K562 (cell line): ENCODE measurements around the gene CCDC158. TPM values are rescaled to one million over a fixed set of nuclear protein-coding genes. Genes with fewer than 3 reads are reported as not detected.

ENCODE experiments used
- BHLHE40 ChIP-seq: IDR thresholded peaks from 2 replicates; pipeline ENCODE4 v1.6.1; 2011; ENCODE audit warnings: low read length, improper control_type of control experiment
- CHD7 ChIP-seq: fragments of 200-600 bp; sonication (generic); IDR thresholded peaks from one replicate; pipeline ENCODE4 v1.6.1; 2012; ENCODE audit warnings: mild to moderate bottlenecking, low read depth, low read length, inconsistent platforms
- HES1 ChIP-seq: fragments of 450-650 bp; IDR thresholded peaks from 2 replicates; pipeline ENCODE4 v1.6.1; 2016; ENCODE audit warnings: low read depth, mild to moderate bottlenecking, moderate library complexity
- POLR2G ChIP-seq: fragments of 200-400 bp; formaldehyde crosslinking; IDR thresholded peaks from 2 replicates; pipeline ENCODE4 v1.6.1; 2017; ENCODE audit warnings: low read depth, mild to moderate bottlenecking, antibody characterized with exemption, low read length, moderate library complexity
- SMARCE1 ChIP-seq: fragments of 450-650 bp; IDR thresholded peaks from 2 replicates; pipeline ENCODE4 v1.7.1; 2016; ENCODE audit warnings: mild to moderate bottlenecking
- SRSF7 ChIP-seq: fragments of 200-400 bp; formaldehyde crosslinking; optimal IDR thresholded peaks from 2 replicates; pipeline ENCODE3; 2017; ENCODE audit warnings: mild to moderate bottlenecking, low read depth, low read length
- STAG1 ChIP-seq: sonication (generic); formaldehyde crosslinking; IDR thresholded peaks from 2 replicates; pipeline ENCODE4 v1.5.0; 2020; ENCODE audit warnings: missing genetic modification reagents, borderline replicate concordance
- TFAP4 ChIP-seq: sonication (generic); formaldehyde crosslinking; IDR thresholded peaks from 2 replicates; pipeline ENCODE4 v1.8.0; 2022; ENCODE audit warnings: missing genetic modification reagents, mild to moderate bottlenecking, moderate library complexity, borderline replicate concordance
- THRAP3 ChIP-seq: fragments of 450-650 bp; IDR thresholded peaks from 2 replicates; pipeline ENCODE4 v1.6.1; 2016; ENCODE audit warnings: mild to moderate bottlenecking, inconsistent platforms, borderline replicate concordance
- polyA plus RNA-seq, 8 experiments: library from polyadenylated mRNA; depleted of rRNA in 4 of 8; stranded (reverse) in 5 of 8; unstranded in 3 of 8; fragments of >200 nt; fragmentation: Nextera tagmentation in 2 of 8; fragmentation: Illumina TruSeq in 1 of 8; extraction: Ambion mirVana in 2 of 8; extraction: Trizol in 1 of 8; gene quantifications; 2 replicates each; pipeline versions ENCODE4 v1.2.1 to v1.2.3, GENCODE V29; 2011 to 2014; ENCODE audit warnings: inconsistent platforms in 1 of 8, missing spikeins in 1 of 8
- total RNA-seq, 7 experiments: library from RNA; depleted of rRNA in 6 of 7; stranded (reverse); fragments of >200 nt in 6 of 7; fragmentation: Illumina TruSeq in 2 of 7; extraction: Trizol in 2 of 7; gene quantifications; 2 replicates each; pipeline versions ENCODE4 v1.2.1 to v1.2.3, GENCODE V29; 2011 to 2021; ENCODE audit warnings: low replicate concordance in 1 of 7
- TF ChIP-seq, protein P1 (sequence below): sonication (generic); formaldehyde crosslinking; IDR thresholded peaks from 2 replicates; pipeline ENCODE4 v1.8.1; 2023; ENCODE audit warnings: mild to moderate bottlenecking, missing genetic modification reagents
- TF ChIP-seq, protein P2 (sequence below): sonication (generic); formaldehyde crosslinking; IDR thresholded peaks from 2 replicates; pipeline ENCODE4 v1.8.1; 2023; ENCODE audit warnings: mild to moderate bottlenecking, missing genetic modification reagents, moderate library complexity

CCDC158 gene
- total and polyA plus RNA-seq, 9 of the 15 experiments (the other 6 are each of a cell fraction or from before 2014, with no cell fraction given) = not detected

DNA sequence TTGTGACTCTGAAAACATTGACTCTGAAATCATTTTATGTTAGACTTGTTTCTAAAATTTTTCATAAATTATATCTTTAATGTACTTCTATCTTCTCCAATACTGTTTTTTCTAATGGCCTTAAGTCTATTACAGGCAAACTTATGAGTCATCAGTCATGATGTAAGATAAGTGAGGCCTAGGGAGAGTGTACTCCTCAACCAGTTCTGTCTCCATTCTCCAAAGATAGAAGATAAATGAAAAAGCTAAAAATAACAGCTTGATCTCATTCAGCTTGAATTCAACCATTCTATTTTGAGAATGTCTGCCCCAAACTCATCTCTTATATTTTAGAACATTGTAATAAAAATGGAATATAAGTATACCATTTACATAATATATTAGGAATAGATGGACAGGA lies 79.9 kb downstream of the CCDC158 start (continued):
- no peak for TF ChIP-seq SRSF7
- TF ChIP-seq TFAP4 = no peak
- TF ChIP-seq SMARCE1 = peak; percentile 91
- TF ChIP-seq, protein P1, sequence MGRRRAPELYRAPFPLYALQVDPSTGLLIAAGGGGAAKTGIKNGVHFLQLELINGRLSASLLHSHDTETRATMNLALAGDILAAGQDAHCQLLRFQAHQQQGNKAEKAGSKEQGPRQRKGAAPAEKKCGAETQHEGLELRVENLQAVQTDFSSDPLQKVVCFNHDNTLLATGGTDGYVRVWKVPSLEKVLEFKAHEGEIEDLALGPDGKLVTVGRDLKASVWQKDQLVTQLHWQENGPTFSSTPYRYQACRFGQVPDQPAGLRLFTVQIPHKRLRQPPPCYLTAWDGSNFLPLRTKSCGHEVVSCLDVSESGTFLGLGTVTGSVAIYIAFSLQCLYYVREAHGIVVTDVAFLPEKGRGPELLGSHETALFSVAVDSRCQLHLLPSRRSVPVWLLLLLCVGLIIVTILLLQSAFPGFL (CRISPR knock-in tag) = no peak
- TF ChIP-seq THRAP3 = no peak
- TF ChIP-seq, protein P2, sequence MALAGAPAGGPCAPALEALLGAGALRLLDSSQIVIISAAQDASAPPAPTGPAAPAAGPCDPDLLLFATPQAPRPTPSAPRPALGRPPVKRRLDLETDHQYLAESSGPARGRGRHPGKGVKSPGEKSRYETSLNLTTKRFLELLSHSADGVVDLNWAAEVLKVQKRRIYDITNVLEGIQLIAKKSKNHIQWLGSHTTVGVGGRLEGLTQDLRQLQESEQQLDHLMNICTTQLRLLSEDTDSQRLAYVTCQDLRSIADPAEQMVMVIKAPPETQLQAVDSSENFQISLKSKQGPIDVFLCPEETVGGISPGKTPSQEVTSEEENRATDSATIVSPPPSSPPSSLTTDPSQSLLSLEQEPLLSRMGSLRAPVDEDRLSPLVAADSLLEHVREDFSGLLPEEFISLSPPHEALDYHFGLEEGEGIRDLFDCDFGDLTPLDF = no peak
- no peak for TF ChIP-seq BHLHE40
- TF ChIP-seq STAG1 = no peak
- TF ChIP-seq CHD7 = no peak
- no peak for TF ChIP-seq HES1
- TF ChIP-seq POLR2G = no peak
